ENCODE results near the gene MYO9B.

- TF ChIP-seq CTCF (IDR thresholded peaks at IDR 0.05): no peak
- TF ChIP-seq POLR2A (IDR thresholded peaks at IDR 0.05): no peak
- no peak for TF ChIP-seq POLR2AphosphoS5 (IDR thresholded peaks at IDR 0.05; ENCODE audit: insufficient read depth in 1 of 2, low read depth in 1 of 2)
These were observed 162.4 kb downstream of the MYO9B start for GRCh38 chr19:17237747-17238706.

All from vagina (tissue), 2 donors.